Breast epithelium (tissue), 4 donors: ENCODE results near the gene CPLANE1. TPM values are rescaled to one million over a fixed set of nuclear protein-coding genes. Genes with fewer than 3 reads are reported as not detected.
"Not testable (repeated sequence)": the region's sequence is repeated elsewhere in the genome, so short reads cannot be mapped to it uniquely, and the experiment has no call there.

Experiments used
- DNase-seq, 2 donors: peaks; one replicate each; pipeline ENCODE4 v3.0.0-alpha.2; 2019; ENCODE audit warnings: low spot score in 2 of 2
- H3K27ac ChIP-seq, 2 donors: fragments of 200-600 bp; sonication (generic) in 1 of 2; one replicate each; pipeline ENCODE4 v1.5.1; 2016 to 2019; ENCODE audit warnings: mild to moderate bottlenecking in 1 of 2
- H3K27me3 ChIP-seq, 2 donors: fragments of 200-600 bp; sonication (generic) in 1 of 2; one replicate each; pipeline versions ENCODE4 v1.5.1 to v1.6.0; 2017 to 2019; ENCODE audit warnings: control low read depth in 1 of 2, mild to moderate bottlenecking in 1 of 2
- H3K36me3 ChIP-seq: fragments of 200-600 bp; one replicate; pipeline ENCODE4 v1.5.1; 2019
- H3K4me1 ChIP-seq, 2 donors: fragments of 200-600 bp; sonication (generic); one replicate each; pipeline ENCODE4 v1.5.1; 2016 to 2019; ENCODE audit warnings: control low read depth in 1 of 2
- H3K4me3 ChIP-seq, 3 donors: fragments of 200-600 bp; sonication (generic); 1 replicate in 2 of 3; 2 replicates in 1 of 3; pipeline ENCODE4 v1.5.1; 2016 to 2019; ENCODE audit warnings: mild to moderate bottlenecking in 3 of 3, moderate library complexity in 2 of 3
- H3K9me3 ChIP-seq, 2 donors: fragments of 200-600 bp; sonication (generic) in 1 of 2; one replicate each; pipeline ENCODE4 v1.5.1; 2016 to 2019; ENCODE audit warnings: control low read depth in 1 of 2
- CTCF ChIP-seq, 3 donors: fragments of 450-650 bp; IDR thresholded peaks; one replicate each; pipeline ENCODE4 v1.5.1; 2016 to 2017; ENCODE audit warnings: antibody characterized with exemption in 3 of 3, mild to moderate bottlenecking in 3 of 3, moderate library complexity in 3 of 3
- POLR2A ChIP-seq: fragments of 450-650 bp; IDR thresholded peaks from one replicate; pipeline ENCODE4 v1.6.1; 2016; ENCODE audit warnings: antibody characterized with exemption, mild to moderate bottlenecking, moderate library complexity
- POLR2AphosphoS5 ChIP-seq, 3 donors: sonication (generic); formaldehyde crosslinking; IDR thresholded peaks; one replicate each; pipeline ENCODE4 v1.6.1; 2017; ENCODE audit warnings: antibody characterized with exemption in 3 of 3
- intact Hi-C: fragments of 100-400 bp; cut with DNase I; formaldehyde crosslinking; loops from one replicate; pipeline ENCODE4 v1.15.1; 2023; ENCODE audit warnings: low total_unique reads
- total RNA-seq, 3 donors: library from RNA; depleted of rRNA; stranded (reverse); fragments of >200 nt; gene quantifications; one replicate each; pipeline ENCODE4 v1.1.0, GENCODE V29; 2016

The CPLANE1 gene
- total RNA-seq, 3 donors from 2014 or later: 31.0 to 55.5 (median 31.5) TPM

DNA sequence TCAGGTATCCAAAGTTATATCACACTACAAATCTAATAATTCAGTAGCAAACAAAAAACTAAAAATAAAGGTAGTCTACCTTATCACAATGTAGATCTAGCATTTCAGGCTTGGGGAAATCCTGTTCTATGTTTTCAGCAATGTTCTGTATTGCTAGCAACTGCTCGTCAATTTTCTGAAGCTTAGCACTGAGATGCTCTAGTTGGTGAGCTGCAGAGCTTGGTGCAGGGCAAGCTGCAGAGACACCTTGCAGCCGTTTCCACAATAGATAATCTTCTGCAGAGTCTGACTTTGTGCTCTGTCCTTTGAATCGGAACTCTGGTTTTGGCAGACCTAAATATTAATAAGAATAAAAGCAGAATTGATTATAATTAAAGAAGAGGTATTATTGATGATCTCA lies 95.5 kb downstream of the CPLANE1 start:
- Histone ChIP-seq H3K36me3 (peaks cover 7% of the 10 kb centered on the region), H3K4me3 (no peak overlapping the region), H3K27me3 (no peaks in the 10 kb centered on the region), H3K9me3 (no peaks in the 10 kb centered on the region), H3K27ac (no peak overlapping the region), H3K4me1 (no peaks in the 10 kb centered on the region)
- TF ChIP-seq POLR2A: no peak
- no peak for TF ChIP-seq POLR2AphosphoS5 (IDR thresholded peaks at IDR 0.05)
- no peak for TF ChIP-seq CTCF (IDR thresholded peaks at IDR 0.05)
- intact Hi-C loops: no loop called here
- no peak for DNase-seq

- intact Hi-C loops: no loop called here
- H3K4me3 ChIP-seq: no peak overlapping the region
- H3K4me1 ChIP-seq: no peaks in the 10 kb centered on the region
- no peaks in the 10 kb centered on the region for H3K27me3 ChIP-seq
- H3K36me3 ChIP-seq: no peaks in the 10 kb centered on the region
- DNase-seq: no peak
- TF ChIP-seq CTCF (IDR thresholded peaks at IDR 0.05) (no peak), POLR2AphosphoS5 (IDR thresholded peaks at IDR 0.05) (no peak), POLR2A (no peak)
- peaks cover 0 to 5% of the 10 kb centered on the region in 2 donors for H3K9me3 ChIP-seq
- no peak overlapping the region for H3K27ac ChIP-seq
Observed at GRCh38 chr5:37146896-37147295, 102.3 kb downstream of the CPLANE1 start.

DNA sequence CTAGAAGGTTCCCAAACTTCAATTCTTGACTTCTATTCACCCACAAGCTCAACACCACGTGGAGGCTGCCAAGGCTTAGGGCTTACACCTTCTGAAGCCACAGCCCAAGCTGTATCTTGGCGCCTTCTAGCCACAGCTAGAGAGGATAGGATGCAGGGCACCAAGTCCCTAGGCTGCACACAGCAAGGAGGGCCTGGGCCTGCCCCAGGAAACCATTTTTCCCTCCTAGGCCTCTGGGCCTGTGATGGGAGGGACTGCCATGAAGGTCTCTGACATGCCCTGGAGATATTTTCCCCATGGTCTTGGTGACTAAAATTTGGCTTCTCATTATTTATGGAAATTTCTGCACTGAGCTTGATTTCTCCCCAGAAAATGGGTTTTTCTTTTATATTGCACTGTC lies 112.5 kb downstream of the CPLANE1 start:
- Histone ChIP-seq H3K4me3 (no peak overlapping the region), H3K27me3 (no peaks in the 10 kb centered on the region), H3K9me3 (no peaks in the 10 kb centered on the region), H3K4me1 (no peaks in the 10 kb centered on the region), H3K36me3 (no peaks in the 10 kb centered on the region), H3K27ac (no peak overlapping the region)
- DNase-seq: no peak
- no peak for TF ChIP-seq POLR2AphosphoS5 (IDR thresholded peaks at IDR 0.05)
- TF ChIP-seq POLR2A: no peak
- TF ChIP-seq CTCF (IDR thresholded peaks at IDR 0.05): no peak
- intact Hi-C loops: no loop called here

DNA sequence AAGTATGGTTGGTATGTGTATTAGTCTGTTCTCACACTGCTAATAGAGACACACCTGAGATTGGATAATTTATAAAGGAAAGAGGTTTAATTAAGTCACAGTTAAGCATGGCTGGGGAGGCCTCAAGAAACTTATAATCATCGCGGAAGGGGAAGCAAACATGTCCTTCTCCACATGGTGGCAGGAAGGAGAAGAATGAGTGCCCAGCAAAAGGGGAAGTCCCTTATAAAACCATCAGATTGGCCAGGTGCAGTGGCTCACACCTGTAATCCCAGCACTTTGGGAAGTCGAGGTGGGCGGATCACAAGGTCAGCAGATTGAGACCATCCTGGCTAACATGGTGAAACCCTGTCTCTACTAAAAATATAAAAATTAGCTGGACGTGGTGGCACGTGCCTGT lies 113.9 kb downstream of the CPLANE1 start:
- H3K27me3 ChIP-seq, DNase-seq, H3K4me3 ChIP-seq, H3K9me3 ChIP-seq, intact Hi-C loops, H3K27ac ChIP-seq, H3K36me3 ChIP-seq, H3K4me1 ChIP-seq: not testable (repeated sequence)

- peaks cover 0 to 11% of the 10 kb centered on the region in 2 donors for H3K9me3 ChIP-seq
- no peaks in the 10 kb centered on the region for H3K36me3 ChIP-seq
- no peak for DNase-seq
- no peak for TF ChIP-seq POLR2A
- no peak for TF ChIP-seq POLR2AphosphoS5 (IDR thresholded peaks at IDR 0.05)
- TF ChIP-seq CTCF (IDR thresholded peaks at IDR 0.05): no peak
- intact Hi-C loops: no loop called here
- H3K27ac ChIP-seq: no peak overlapping the region
- H3K4me3 ChIP-seq: no peak overlapping the region
- no peaks in the 10 kb centered on the region for H3K4me1 ChIP-seq
- H3K27me3 ChIP-seq: no peaks in the 10 kb centered on the region
Observed at GRCh38 chr5:37133939-37134338, 115.2 kb downstream of the CPLANE1 start.

GRCh38 chr5:37132646-37133045 lies 116.5 kb downstream of the CPLANE1 start:
- intact Hi-C loops: no loop called here
- H3K36me3 ChIP-seq: no peaks in the 10 kb centered on the region

More at GRCh38 chr5:37132646-37133045, 116.5 kb downstream of the CPLANE1 start:
- Histone ChIP-seq H3K4me3 (no peak overlapping the region), H3K27ac (no peak overlapping the region), H3K9me3 (peaks cover 0 to 13% of the 10 kb centered on the region in 2 donors), H3K4me1 (no peaks in the 10 kb centered on the region), H3K27me3 (no peaks in the 10 kb centered on the region)
- DNase-seq: no peak
- TF ChIP-seq CTCF (IDR thresholded peaks at IDR 0.05): no peak
- no peak for TF ChIP-seq POLR2A
- TF ChIP-seq POLR2AphosphoS5 (IDR thresholded peaks at IDR 0.05): no peak
